ENCODE results near the gene LACTB.

GRCh38 chr15:63118854-63119253, 2.8 kb upstream of the LACTB start:
- TF ChIP-seq EZH2 (IDR thresholded peaks at IDR 0.05; ENCODE audit: insufficient read depth, poor library complexity, severe bottlenecking) = no peak
- TF ChIP-seq EZH2phosphoT487 (IDR thresholded peaks at IDR 0.05; ENCODE audit: insufficient read depth, low read depth) = no peak

All from GM23248 (cell line).